ENCODE data around the gene C18orf54. TPM values are rescaled to one million over a fixed set of nuclear protein-coding genes. Genes with fewer than 3 reads are reported as not detected.

Gene C18orf54
- total and polyA plus RNA-seq, 2 donors (not counting 3 experiments of a cell fraction or from before 2014, with no cell fraction given), result 4.2 to 21.4 TPM

DNA sequence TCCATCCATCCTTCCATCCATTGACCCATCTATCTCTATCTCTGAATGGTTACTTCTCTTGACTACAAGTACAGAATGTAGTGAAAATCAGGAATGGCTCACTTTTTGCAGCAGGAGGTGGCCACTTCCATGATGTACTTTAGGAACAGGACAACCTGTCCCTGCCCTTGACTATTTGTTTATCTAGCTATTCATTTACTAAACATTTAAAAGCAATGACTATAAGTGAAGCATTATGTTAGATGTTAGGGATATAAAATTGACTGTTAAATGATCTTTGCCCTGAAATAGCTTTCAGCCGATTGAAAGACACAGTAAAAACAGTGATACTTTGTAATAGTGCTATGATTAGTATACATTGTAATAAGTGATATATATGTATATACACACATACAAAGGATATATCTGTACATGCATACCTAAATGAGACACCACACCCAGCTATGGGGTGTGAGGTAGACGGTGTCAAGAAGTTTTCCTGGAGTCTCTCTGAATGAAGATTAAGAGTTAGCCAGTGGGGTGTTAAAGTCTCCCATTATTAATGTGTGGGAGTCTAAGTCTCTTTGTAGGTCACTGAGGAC, 68.5 kb downstream of the C18orf54 start:
- intact Hi-C loops (cut with micrococcal nuclease), result no loop called here
- Histone ChIP-seq H3K9me1 (replicated peaks; ENCODE audit: control insufficient read depth, extremely low read depth, insufficient read depth, low read length) (no peaks in the 10 kb centered on the region), H3K79me2 (ENCODE audit: control insufficient read depth, insufficient read depth, low read length) (no peaks in the 10 kb centered on the region), H3K4me2 (ENCODE audit: insufficient read depth, low read length) (no peak overlapping the region), H4K20me1 (replicated peaks; ENCODE audit: control insufficient read depth, extremely low read depth, insufficient read depth, low read length) (no peaks in the 10 kb centered on the region), H3K27me3 (ENCODE audit: control insufficient read depth in 2 of 2, insufficient read depth in 2 of 2, low read length in 2 of 2) (peaks cover 0 to 11% of the 10 kb centered on the region in 2 experiments), H2AFZ (ENCODE audit: low read depth, low read length) (no peak overlapping the region), H3K4me3 (replicated peaks in 1 of 3; ENCODE audit: insufficient read depth in 1 of 3, low read depth in 1 of 3, low read length in 3 of 3) (no peak overlapping the region), H3K4me1 (ENCODE audit: control insufficient read depth, extremely low read depth, insufficient read depth, low read length) (no peaks in the 10 kb centered on the region), H3K9me3 (replicated peaks; ENCODE audit: control insufficient read depth, insufficient read depth, low read length) (no peaks in the 10 kb centered on the region), H3K9ac (replicated peaks; ENCODE audit: extremely low read depth, insufficient read depth, low read length) (no peak overlapping the region), H3K36me3 (ENCODE audit: control insufficient read depth in 2 of 2, extremely low read depth in 1 of 2, insufficient read depth in 2 of 2, low read length in 2 of 2) (no peaks in the 10 kb centered on the region), H3K27ac (ENCODE audit: insufficient read depth, low read depth, low read length) (no peak overlapping the region)
- ChIA-PET POLR2A (no interaction called here), CTCF (interaction anchor here (1.1 to 1.9 kb wide), 3 partner anchors 9 to 34 kb away, joined by 3 to 6 read pairs (median 6); no protein-coding TSS in a partner anchor)
- TF ChIP-seq POLR2A (IDR thresholded peaks at IDR 0.05; ENCODE audit: low read depth, low read length) (no peak), MYC (IDR thresholded peaks at IDR 0.05; ENCODE audit: low read depth, low read length) (no peak), POLR2AphosphoS5 (IDR thresholded peaks at IDR 0.05; ENCODE audit: insufficient read depth, low read depth, low read length) (no peak), FOS (IDR thresholded peaks at IDR 0.05; ENCODE audit: borderline replicate concordance, insufficient read depth, low read length) (no peak), GATA2 (IDR thresholded peaks at IDR 0.05; ENCODE audit: insufficient read depth, insufficient read length, low read depth, low read length) (no peak), JUN (IDR thresholded peaks at IDR 0.05; ENCODE audit: borderline replicate concordance, insufficient read depth, insufficient read length, low read depth) (no peak)
- TF ChIP-seq, protein P1, sequence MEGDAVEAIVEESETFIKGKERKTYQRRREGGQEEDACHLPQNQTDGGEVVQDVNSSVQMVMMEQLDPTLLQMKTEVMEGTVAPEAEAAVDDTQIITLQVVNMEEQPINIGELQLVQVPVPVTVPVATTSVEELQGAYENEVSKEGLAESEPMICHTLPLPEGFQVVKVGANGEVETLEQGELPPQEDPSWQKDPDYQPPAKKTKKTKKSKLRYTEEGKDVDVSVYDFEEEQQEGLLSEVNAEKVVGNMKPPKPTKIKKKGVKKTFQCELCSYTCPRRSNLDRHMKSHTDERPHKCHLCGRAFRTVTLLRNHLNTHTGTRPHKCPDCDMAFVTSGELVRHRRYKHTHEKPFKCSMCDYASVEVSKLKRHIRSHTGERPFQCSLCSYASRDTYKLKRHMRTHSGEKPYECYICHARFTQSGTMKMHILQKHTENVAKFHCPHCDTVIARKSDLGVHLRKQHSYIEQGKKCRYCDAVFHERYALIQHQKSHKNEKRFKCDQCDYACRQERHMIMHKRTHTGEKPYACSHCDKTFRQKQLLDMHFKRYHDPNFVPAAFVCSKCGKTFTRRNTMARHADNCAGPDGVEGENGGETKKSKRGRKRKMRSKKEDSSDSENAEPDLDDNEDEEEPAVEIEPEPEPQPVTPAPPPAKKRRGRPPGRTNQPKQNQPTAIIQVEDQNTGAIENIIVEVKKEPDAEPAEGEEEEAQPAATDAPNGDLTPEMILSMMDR (IDR thresholded peaks at IDR 0.05; ENCODE audit: extremely low read depth in 1 of 2, insufficient read depth in 1 of 2, low read depth in 1 of 2, low read length in 2 of 2), result no peak
- BruUV-seq (replicated peaks), result no TSS peak
- no peak for DNase-seq (ENCODE audit: low read depth, low spot score)
- no peak for FAIRE-seq
- dilution Hi-C loops (cut with MboI; ENCODE audit: extremely low pct_ligation_motif_present, low sequenced_read_pairs), result no loop called here

Small RNAs within 50 kb of the gene (small RNA-seq; reads per million reads assigned to genes)
- gene SNRPGP2 (ENCODE audit: insufficient read depth, insufficient read length, low read depth, low replicate concordance), result not detected

Other genes with a start within 250 kb of the C18orf54 start
- gene MBD2, start 133.2 kb upstream of the C18orf54 start, total RNA-seq, result 105 and 110 TPM in 2 replicates
- gene MBD2, start 133.2 kb upstream of the C18orf54 start, polyA plus RNA-seq, result 38.4 and 86.8 TPM in 2 replicates
- gene POLI, start 88.4 kb upstream of the C18orf54 start, total RNA-seq, result 16.8 and 19.6 TPM in 2 replicates
- 10.4 and 10.9 TPM in 2 replicates for gene POLI, start 88.4 kb upstream of the C18orf54 start, polyA plus RNA-seq
- not detected in 2 replicates for gene STARD6, start within 50 bp of the C18orf54 start, total RNA-seq
- not detected in 2 replicates for gene STARD6, start within 50 bp of the C18orf54 start, polyA plus RNA-seq
- gene DYNAP, start 233.3 kb downstream of the C18orf54 start, total RNA-seq, result not detected in 2 replicates
- gene DYNAP, start 233.3 kb downstream of the C18orf54 start, polyA plus RNA-seq, result not detected in 2 replicates

Measured in endothelial cell of umbilical vein (primary cell).